Endothelial cell of umbilical vein (primary cell): Measurements from ENCODE around the gene CPNE1. TPM values are rescaled to one million over a fixed set of nuclear protein-coding genes. Genes with fewer than 3 reads are reported as not detected.
A peak's percentile ranks its signal among the peaks of the same experiment; 100 is the strongest.

Source experiments
- BruUV-seq: library from RNA; stranded (reverse); fragments of 400-500 nt; replicated peaks from 2 replicates; lab custom pipeline; 2021; lab: Mats Ljungman, UMichigan
- CTCF ChIA-PET: fragments of 300-600, 350-600 bp; sonication (Branson Sonifier 250); formaldehyde crosslinking; loops from one replicate; lab custom pipeline; 2021; ENCODE audit warnings: antibody characterized with exemption, inconsistent platforms; lab: Charles Lee
- POLR2A ChIA-PET: fragments of 300-600, 350-600 bp; sonication (Branson Sonifier 250); formaldehyde crosslinking; loops from one replicate; lab custom pipeline; 2021; ENCODE audit warnings: antibody characterized with exemption, inconsistent platforms; lab: Charles Lee
- DNase-seq: peaks from one replicate; pipeline ENCODE4 v3.0.0-alpha.2; 2011; ENCODE audit warnings: low read depth, low spot score
- FAIRE-seq: peaks from 2 replicates; lab custom pipeline; 2011; peaks lifted over from hg19 to GRCh38; lab: Jason Lieb, UNC
- H2AFZ ChIP-seq: 2 replicates; pipeline ENCODE4 v1.6.0; 2012; ENCODE audit warnings: low read depth, low read length, control low read depth, inconsistent platforms
- H3K27ac ChIP-seq: 2 replicates; pipeline ENCODE4 v1.5.1; 2011; ENCODE audit warnings: low read depth, mild to moderate bottlenecking, control low read depth, low read length, moderate library complexity; ENCODE audit not compliant: insufficient read depth
- H3K27me3 ChIP-seq, 2 experiments: 2 replicates each; pipeline versions ENCODE4 v1.6.0 to v1.6.1; 2011; ENCODE audit warnings: low read length in 2 of 2, mixed read lengths in 1 of 2; ENCODE audit not compliant: control insufficient read depth in 2 of 2, insufficient read depth in 2 of 2
- H3K36me3 ChIP-seq, 2 experiments: 2 replicates in 1 of 2; 3 replicates in 1 of 2; pipeline ENCODE4 v1.5.1; 2011; ENCODE audit warnings: low read length in 2 of 2, mild to moderate bottlenecking in 1 of 2, moderate library complexity in 1 of 2; ENCODE audit not compliant: control insufficient read depth in 2 of 2, insufficient read depth in 2 of 2; ENCODE audit errors: extremely low read depth in 1 of 2
- H3K4me1 ChIP-seq: 3 replicates; pipeline ENCODE4 v1.5.1; 2011; ENCODE audit warnings: mild to moderate bottlenecking, low read length; ENCODE audit not compliant: control insufficient read depth, insufficient read depth; ENCODE audit errors: extremely low read depth
- H3K4me2 ChIP-seq: 2 replicates; pipeline ENCODE4 v1.6.1; 2011; ENCODE audit warnings: low read length, control low read depth, mixed read lengths; ENCODE audit not compliant: insufficient read depth
- H3K4me3 ChIP-seq, 3 experiments: fragments of 200-600 bp in 1 of 3; sonication (generic), shearing (Covaris generic) in 1 of 3; replicated peaks in 1 of 3; 2 replicates each; pipeline ENCODE4 v1.5.1; 2011 to 2016; ENCODE audit warnings: control low read depth in 3 of 3, low read length in 3 of 3, mild to moderate bottlenecking in 2 of 3, inconsistent platforms in 1 of 3, low read depth in 1 of 3, moderate library complexity in 1 of 3; ENCODE audit not compliant: insufficient read depth in 1 of 3
- H3K79me2 ChIP-seq: 2 replicates; pipeline ENCODE4 v1.6.0; 2012; ENCODE audit warnings: low read length, inconsistent platforms; ENCODE audit not compliant: control insufficient read depth, insufficient read depth
- H3K9ac ChIP-seq: replicated peaks from 2 replicates; pipeline ENCODE3; 2011; ENCODE audit warnings: low read length, control low read depth; ENCODE audit not compliant: insufficient read depth; ENCODE audit errors: extremely low read depth
- H3K9me1 ChIP-seq: replicated peaks from 3 replicates; pipeline ENCODE4 v1.6.0; 2011; ENCODE audit warnings: mild to moderate bottlenecking, low read length; ENCODE audit not compliant: control insufficient read depth, insufficient read depth; ENCODE audit errors: extremely low read depth
- H3K9me3 ChIP-seq: replicated peaks from 2 replicates; pipeline ENCODE4 v1.5.1; 2012; ENCODE audit warnings: low read length, inconsistent platforms; ENCODE audit not compliant: control insufficient read depth, insufficient read depth
- H4K20me1 ChIP-seq: replicated peaks from 2 replicates; pipeline ENCODE3; 2011; ENCODE audit warnings: mild to moderate bottlenecking, low read length; ENCODE audit not compliant: control insufficient read depth, insufficient read depth; ENCODE audit errors: extremely low read depth
- EZH2 ChIP-seq: IDR thresholded peaks from 2 replicates; pipeline ENCODE4 v1.6.1; 2012; ENCODE audit warnings: borderline replicate concordance, low read depth, mild to moderate bottlenecking, moderate library complexity, low read length, inconsistent platforms; ENCODE audit not compliant: severe bottlenecking
- FOS ChIP-seq: IDR thresholded peaks from 2 replicates; pipeline ENCODE4 v1.6.1; 2011; ENCODE audit warnings: mild to moderate bottlenecking, low read length, moderate library complexity, borderline replicate concordance; ENCODE audit not compliant: insufficient read depth
- GATA2 ChIP-seq: IDR thresholded peaks from 2 replicates; pipeline ENCODE4 v1.7.0; 2011; ENCODE audit warnings: low read depth, mild to moderate bottlenecking, moderate library complexity, mixed read lengths, low read length; ENCODE audit not compliant: insufficient read length, insufficient read depth
- JUN ChIP-seq: IDR thresholded peaks from 2 replicates; pipeline ENCODE4 v1.6.1; 2011; ENCODE audit warnings: borderline replicate concordance, low read depth; ENCODE audit not compliant: insufficient read length, insufficient read depth
- MYC ChIP-seq: IDR thresholded peaks from one replicate; pipeline ENCODE4 v1.6.1; 2011; ENCODE audit warnings: mild to moderate bottlenecking, low read depth, low read length
- POLR2A ChIP-seq: IDR thresholded peaks from 2 replicates; pipeline ENCODE4 v1.6.1; 2012; ENCODE audit warnings: low read depth, mild to moderate bottlenecking, control low read depth, low read length
- POLR2AphosphoS5 ChIP-seq: IDR thresholded peaks from 2 replicates; pipeline ENCODE4 v1.6.1; 2012; ENCODE audit warnings: low read depth, mild to moderate bottlenecking, control low read depth, low read length, moderate library complexity; ENCODE audit not compliant: insufficient read depth
- dilution Hi-C: fragments of 300-500 bp; cut with MboI; formaldehyde crosslinking; loops from one replicate; pipeline ENCODE4 v1.15.0; 2019; ENCODE audit warnings: low sequenced_read_pairs; ENCODE audit not compliant: extremely low pct_ligation_motif_present
- intact Hi-C: fragments of 100-400 bp; cut with micrococcal nuclease; formaldehyde crosslinking; loops from one replicate; pipeline ENCODE4 v1.10.0; 2022
- polyA plus RNA-seq, 4 experiments: library from polyadenylated mRNA; depleted of rRNA in 3 of 4; stranded (reverse) in 3 of 4; unstranded in 1 of 4; fragments of >200 nt; gene quantifications; 2 replicates each; pipeline versions ENCODE4 v1.2.1 to v1.2.3, GENCODE V29; 2011 to 2012; ENCODE audit warnings: missing spikeins in 1 of 4
- total RNA-seq: library from RNA; stranded (reverse); gene quantifications from 2 replicates; pipeline ENCODE4 v1.2.3, GENCODE V29; 2021
- TF ChIP-seq, protein P1 (sequence below), 2 donors: IDR thresholded peaks; 1 replicate in 1 of 2; 2 replicates in 1 of 2; pipeline ENCODE4 v1.5.1; 2011; ENCODE audit warnings: low read length in 2 of 2, mild to moderate bottlenecking in 2 of 2, moderate library complexity in 2 of 2, control low read depth in 1 of 2, inconsistent platforms in 1 of 2, low read depth in 1 of 2; ENCODE audit not compliant: insufficient read depth in 1 of 2; ENCODE audit errors: extremely low read depth in 1 of 2
- TF ChIP-seq, protein P2 (sequence below): IDR thresholded peaks from 2 replicates; pipeline ENCODE4 v1.6.1; 2011; ENCODE audit not compliant: insufficient read depth, insufficient read length

CPNE1 gene
- total and polyA plus RNA-seq, 2 donors (not counting 3 experiments of a cell fraction or from before 2014, with no cell fraction given), result 244 to 316 TPM

GRCh38 chr20:35604449-35604747 is 60.3 kb downstream of the CPNE1 start:
- peaks cover 8% of the 10 kb centered on the region for H3K4me1 ChIP-seq
- FAIRE-seq (no peak), DNase-seq (peak; percentile 23)
- H3K4me3 ChIP-seq, result no peak overlapping the region
- no peaks in the 10 kb centered on the region for H3K9me1 ChIP-seq
- peaks cover 9 to 13% of the 10 kb centered on the region in 2 experiments for H3K27me3 ChIP-seq
- no peaks in the 10 kb centered on the region for H3K9me3 ChIP-seq
- H3K36me3 ChIP-seq, result no peaks in the 10 kb centered on the region
- H3K9ac ChIP-seq, result no peak overlapping the region
- no peak overlapping the region for H2AFZ ChIP-seq
- BruUV-seq, result no TSS peak
- no peak overlapping the region for H3K4me2 ChIP-seq
- TF ChIP-seq JUN, result no peak
- TF ChIP-seq, protein P1, sequence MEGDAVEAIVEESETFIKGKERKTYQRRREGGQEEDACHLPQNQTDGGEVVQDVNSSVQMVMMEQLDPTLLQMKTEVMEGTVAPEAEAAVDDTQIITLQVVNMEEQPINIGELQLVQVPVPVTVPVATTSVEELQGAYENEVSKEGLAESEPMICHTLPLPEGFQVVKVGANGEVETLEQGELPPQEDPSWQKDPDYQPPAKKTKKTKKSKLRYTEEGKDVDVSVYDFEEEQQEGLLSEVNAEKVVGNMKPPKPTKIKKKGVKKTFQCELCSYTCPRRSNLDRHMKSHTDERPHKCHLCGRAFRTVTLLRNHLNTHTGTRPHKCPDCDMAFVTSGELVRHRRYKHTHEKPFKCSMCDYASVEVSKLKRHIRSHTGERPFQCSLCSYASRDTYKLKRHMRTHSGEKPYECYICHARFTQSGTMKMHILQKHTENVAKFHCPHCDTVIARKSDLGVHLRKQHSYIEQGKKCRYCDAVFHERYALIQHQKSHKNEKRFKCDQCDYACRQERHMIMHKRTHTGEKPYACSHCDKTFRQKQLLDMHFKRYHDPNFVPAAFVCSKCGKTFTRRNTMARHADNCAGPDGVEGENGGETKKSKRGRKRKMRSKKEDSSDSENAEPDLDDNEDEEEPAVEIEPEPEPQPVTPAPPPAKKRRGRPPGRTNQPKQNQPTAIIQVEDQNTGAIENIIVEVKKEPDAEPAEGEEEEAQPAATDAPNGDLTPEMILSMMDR (IDR thresholded peaks at IDR 0.05; ENCODE audit: extremely low read depth in 1 of 2, insufficient read depth in 1 of 2, low read depth in 1 of 2, low read length in 2 of 2), result peak; percentile 39 to 45
- H4K20me1 ChIP-seq, result no peaks in the 10 kb centered on the region
- H3K27ac ChIP-seq, result no peak overlapping the region
- CTCF ChIA-PET, result interaction anchor here (0.9 to 2.0 kb wide), 13 partner anchors 8 to 141 kb away, joined by 3 to 12 read pairs (median 3); partner anchors contain the start of gene SPAG4
- intact Hi-C loops, result loop anchor here (5.0 kb wide), 2 partner anchors 93 to 142 kb away; partner anchors contain the start of genes NFS1 and ROMO1
- POLR2A ChIA-PET, result no interaction called here
- no peaks in the 10 kb centered on the region for H3K79me2 ChIP-seq
- dilution Hi-C loops, result no loop called here

DNA sequence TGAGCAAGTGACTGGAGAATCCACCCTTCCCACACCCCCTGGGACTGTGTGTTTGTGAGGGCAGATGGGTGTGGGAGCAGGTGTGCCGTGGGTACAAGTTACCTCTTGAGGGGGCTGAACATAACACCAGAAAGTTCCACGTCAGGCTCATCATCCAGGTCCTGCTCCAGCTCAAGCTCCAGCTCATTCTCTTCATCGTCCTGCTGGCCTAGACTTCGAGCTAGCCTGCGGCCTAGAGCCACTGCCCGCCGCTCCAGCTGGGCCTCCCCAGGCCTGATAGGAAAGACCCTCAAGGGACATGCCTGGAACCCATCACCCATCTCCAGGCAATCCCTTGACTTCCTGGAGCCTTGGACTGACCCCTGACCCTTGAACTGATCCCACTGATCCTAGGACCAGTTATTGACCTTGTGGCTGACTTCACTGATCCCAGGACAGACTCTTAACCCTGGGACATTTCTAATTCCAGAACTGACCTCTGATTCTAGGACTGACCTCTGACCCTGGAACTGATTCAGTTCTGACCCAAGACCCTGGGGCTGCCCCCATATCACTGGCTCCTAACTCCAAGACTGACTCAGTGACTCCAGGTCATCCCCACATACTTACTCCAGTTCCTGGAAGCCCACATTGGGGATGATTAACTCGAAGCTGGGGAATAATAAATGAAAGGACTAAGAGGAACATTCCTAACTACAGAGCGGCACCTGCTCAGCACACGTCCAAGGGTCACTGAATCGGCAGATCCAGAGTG is 60.8 kb downstream of the CPNE1 start:
- no peaks in the 10 kb centered on the region for H3K9me3 ChIP-seq
- peaks cover 9 to 13% of the 10 kb centered on the region in 2 experiments for H3K27me3 ChIP-seq
- no peak overlapping the region for H3K27ac ChIP-seq
- no TSS peak for BruUV-seq
- H3K4me1 ChIP-seq, result peaks cover 8% of the 10 kb centered on the region
- H3K4me2 ChIP-seq, result no peak overlapping the region
- dilution Hi-C loops (no loop called here), intact Hi-C loops (loop anchor here (5.0 kb wide), 2 partner anchors 93 to 142 kb away; partner anchors contain the start of genes NFS1 and ROMO1)
- H3K4me3 ChIP-seq, result no peak overlapping the region
- DNase-seq (no peak), FAIRE-seq (no peak)
- H4K20me1 ChIP-seq, result no peaks in the 10 kb centered on the region
- no peak overlapping the region for H2AFZ ChIP-seq
- CTCF ChIA-PET, result interaction anchor here (0.9 to 2.0 kb wide), 12 partner anchors 8 to 141 kb away, joined by 3 to 12 read pairs (median 3); partner anchors contain the start of gene SPAG4
- H3K9ac ChIP-seq, result no peak overlapping the region
- H3K79me2 ChIP-seq, result no peaks in the 10 kb centered on the region
- no peaks in the 10 kb centered on the region for H3K36me3 ChIP-seq
- TF ChIP-seq, protein P1 (IDR thresholded peaks at IDR 0.05; ENCODE audit: extremely low read depth in 1 of 2, insufficient read depth in 1 of 2, low read depth in 1 of 2, low read length in 2 of 2), result no peak
- TF ChIP-seq, protein P2, sequence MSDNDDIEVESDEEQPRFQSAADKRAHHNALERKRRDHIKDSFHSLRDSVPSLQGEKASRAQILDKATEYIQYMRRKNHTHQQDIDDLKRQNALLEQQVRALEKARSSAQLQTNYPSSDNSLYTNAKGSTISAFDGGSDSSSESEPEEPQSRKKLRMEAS, result no peak
- TF ChIP-seq EZH2 (no peak), FOS (no peak), POLR2A (no peak), JUN (no peak), MYC (no peak), GATA2 (no peak), POLR2AphosphoS5 (no peak)
- POLR2A ChIA-PET, result no interaction called here
- H3K9me1 ChIP-seq, result no peaks in the 10 kb centered on the region
